ENCODE data around the gene DPM3.

- TF ChIP-seq, protein P1, sequence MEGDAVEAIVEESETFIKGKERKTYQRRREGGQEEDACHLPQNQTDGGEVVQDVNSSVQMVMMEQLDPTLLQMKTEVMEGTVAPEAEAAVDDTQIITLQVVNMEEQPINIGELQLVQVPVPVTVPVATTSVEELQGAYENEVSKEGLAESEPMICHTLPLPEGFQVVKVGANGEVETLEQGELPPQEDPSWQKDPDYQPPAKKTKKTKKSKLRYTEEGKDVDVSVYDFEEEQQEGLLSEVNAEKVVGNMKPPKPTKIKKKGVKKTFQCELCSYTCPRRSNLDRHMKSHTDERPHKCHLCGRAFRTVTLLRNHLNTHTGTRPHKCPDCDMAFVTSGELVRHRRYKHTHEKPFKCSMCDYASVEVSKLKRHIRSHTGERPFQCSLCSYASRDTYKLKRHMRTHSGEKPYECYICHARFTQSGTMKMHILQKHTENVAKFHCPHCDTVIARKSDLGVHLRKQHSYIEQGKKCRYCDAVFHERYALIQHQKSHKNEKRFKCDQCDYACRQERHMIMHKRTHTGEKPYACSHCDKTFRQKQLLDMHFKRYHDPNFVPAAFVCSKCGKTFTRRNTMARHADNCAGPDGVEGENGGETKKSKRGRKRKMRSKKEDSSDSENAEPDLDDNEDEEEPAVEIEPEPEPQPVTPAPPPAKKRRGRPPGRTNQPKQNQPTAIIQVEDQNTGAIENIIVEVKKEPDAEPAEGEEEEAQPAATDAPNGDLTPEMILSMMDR (IDR thresholded peaks at IDR 0.05), result no peak
- no peak for TF ChIP-seq POLR2A (IDR thresholded peaks at IDR 0.05)
These were observed 41.2 kb upstream of the DPM3 start for GRCh38 chr1:155181371-155182051.
